Peyer's patch (tissue), 4 donors: Measurements from ENCODE around the gene P4HB.

Experiments
- POLR2A ChIP-seq, 2 donors: fragments of 450-650 bp; IDR thresholded peaks; one replicate each; pipeline ENCODE4 v1.5.1; 2017; ENCODE audit warnings: antibody characterized with exemption in 2 of 2, mild to moderate bottlenecking in 2 of 2, moderate library complexity in 2 of 2
- TF ChIP-seq, protein P1 (sequence below), 6 experiments: fragments of 450-650 bp in 4 of 6; fragments of 200-600 bp in 2 of 6; sonication (generic) in 1 of 6; IDR thresholded peaks; one replicate each; pipeline ENCODE4 v1.5.1; 2017 to 2019; ENCODE audit warnings: antibody characterized with exemption in 6 of 6, mild to moderate bottlenecking in 3 of 6, moderate library complexity in 1 of 6

DNA sequence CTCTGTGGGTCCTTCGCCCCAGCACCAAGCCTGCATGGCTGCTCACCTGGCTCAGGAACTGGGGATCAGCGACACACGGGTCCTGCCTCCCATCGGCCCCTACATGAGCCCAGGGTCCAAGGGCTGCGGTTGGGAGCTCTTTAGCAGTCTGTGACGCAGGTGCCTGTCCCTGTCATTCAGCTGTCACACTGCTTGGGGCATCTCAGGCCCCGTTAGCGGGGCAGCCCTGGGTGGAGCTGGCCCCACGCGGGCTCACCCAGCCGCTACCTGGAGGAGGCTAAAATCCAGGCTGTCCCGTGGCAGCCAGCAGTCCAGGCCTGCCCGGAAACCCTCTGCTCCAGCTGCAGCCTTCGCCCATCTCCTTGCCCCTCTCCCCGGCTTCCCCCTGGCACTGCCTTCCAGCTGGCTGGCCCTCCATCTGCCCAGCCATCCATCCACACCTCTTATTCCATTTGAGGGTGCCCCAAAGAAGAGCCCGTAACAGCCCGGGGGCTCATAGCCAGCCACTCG lies 53.1 kb downstream of the P4HB start:
- TF ChIP-seq, protein P1, sequence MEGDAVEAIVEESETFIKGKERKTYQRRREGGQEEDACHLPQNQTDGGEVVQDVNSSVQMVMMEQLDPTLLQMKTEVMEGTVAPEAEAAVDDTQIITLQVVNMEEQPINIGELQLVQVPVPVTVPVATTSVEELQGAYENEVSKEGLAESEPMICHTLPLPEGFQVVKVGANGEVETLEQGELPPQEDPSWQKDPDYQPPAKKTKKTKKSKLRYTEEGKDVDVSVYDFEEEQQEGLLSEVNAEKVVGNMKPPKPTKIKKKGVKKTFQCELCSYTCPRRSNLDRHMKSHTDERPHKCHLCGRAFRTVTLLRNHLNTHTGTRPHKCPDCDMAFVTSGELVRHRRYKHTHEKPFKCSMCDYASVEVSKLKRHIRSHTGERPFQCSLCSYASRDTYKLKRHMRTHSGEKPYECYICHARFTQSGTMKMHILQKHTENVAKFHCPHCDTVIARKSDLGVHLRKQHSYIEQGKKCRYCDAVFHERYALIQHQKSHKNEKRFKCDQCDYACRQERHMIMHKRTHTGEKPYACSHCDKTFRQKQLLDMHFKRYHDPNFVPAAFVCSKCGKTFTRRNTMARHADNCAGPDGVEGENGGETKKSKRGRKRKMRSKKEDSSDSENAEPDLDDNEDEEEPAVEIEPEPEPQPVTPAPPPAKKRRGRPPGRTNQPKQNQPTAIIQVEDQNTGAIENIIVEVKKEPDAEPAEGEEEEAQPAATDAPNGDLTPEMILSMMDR (IDR thresholded peaks at IDR 0.05) = no peak
- no peak for TF ChIP-seq POLR2A (IDR thresholded peaks at IDR 0.05)
